ENCODE data around the gene FUT6.
"Not testable (repeated sequence)": the region's sequence is repeated elsewhere in the genome, so short reads cannot be mapped to it uniquely, and the experiment has no call there.

Gene FUT6

GRCh38 chr19:5857203-5858081 is 17.9 kb upstream of the FUT6 start:
- DNase-seq, result no peak

DNA sequence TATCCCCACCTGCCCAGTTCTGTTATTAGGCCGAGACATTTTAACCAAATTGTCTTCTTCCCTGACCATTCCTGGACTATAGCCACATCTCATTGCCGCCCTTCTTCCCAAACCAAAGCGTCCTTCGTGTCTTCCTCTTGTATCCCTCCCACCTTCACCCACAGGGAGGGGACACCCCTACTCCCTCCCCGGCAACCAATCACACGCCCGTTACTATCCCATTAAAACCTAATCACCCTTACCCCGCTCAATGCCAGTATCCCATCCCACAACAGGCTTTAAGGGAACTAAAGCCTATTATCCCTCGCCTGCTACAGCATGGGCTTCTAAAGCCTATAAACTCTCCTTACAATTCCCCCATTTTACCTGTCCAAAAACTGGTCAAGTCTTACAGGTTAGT is 15.6 kb upstream of the FUT6 start:
- DNase-seq, result not testable (repeated sequence)

DNA sequence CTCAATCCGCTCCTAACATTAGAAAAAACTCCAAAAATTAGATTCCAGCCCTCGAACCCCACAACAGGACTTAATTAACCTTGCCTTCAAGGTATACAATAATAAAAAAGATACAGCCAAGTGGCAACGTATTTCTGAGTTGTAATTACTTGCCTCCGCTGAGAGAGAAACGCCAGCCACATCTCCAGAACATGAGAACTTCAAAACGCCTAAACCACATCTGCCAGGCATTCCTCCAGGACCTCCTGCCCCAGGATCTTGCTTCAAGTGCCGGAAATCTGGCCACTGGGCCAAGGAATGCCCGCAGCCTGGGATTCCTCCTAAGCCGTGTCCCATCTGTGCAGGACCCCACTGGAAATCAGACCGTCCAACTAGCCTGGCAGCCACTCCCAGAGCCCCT is 14.6 kb upstream of the FUT6 start:
- not testable (repeated sequence) for DNase-seq

- no peak for DNase-seq
Observed at GRCh38 chr19:5851302-5851701, 11.8 kb upstream of the FUT6 start, which contains the start of gene FUT3. FUT3 (minus strand) TSS chr19:5851449.

- DNase-seq, result no peak
Observed at GRCh38 chr19:5850743-5851293, 11.3 kb upstream of the FUT6 start.

GRCh38 chr19:5850189-5850588 is 10.7 kb upstream of the FUT6 start:
- no peak for DNase-seq

DNA sequence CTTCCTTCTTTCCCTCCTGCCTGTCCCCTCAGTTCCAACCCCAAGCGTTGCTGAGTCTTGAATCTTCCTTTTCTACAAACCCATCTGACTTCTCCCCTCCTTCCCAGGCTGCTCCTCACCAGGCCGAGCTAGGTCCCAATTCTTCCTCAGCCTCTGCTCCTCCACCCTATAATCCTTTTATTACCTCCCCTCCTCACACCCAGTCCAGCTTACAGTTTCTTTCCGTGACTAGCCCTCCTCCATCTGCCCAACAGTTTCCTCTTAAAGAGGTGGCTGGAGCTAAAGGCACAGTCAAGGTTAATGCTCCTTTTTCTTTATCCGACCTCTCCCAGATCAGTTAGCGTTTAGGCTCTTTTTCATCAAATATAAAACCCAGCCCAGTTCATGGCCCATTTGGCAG is 9.1 kb upstream of the FUT6 start:
- DNase-seq, result not testable (repeated sequence)

DNA sequence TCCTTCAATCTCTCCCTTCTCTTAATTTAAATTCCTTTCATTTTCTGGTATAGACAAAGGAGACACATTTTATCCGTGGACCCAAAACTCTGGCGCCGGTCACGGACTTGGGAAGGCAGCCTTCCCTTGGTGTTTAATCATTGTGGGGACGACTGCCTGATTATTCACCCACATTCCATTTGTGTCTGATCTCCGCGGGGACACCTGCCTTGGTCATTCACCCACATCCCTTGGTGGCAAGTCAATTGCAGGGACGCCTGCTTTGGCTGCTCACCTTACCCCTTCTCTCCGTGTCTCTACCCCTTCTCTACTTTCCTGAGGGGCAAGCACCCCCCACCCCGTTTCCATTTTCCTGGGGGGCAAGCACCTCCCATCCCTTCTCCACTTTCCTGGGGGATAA is 8.3 kb upstream of the FUT6 start:
- DNase-seq, result not testable (repeated sequence)

- DNase-seq, result no peak
Observed at GRCh38 chr19:5844456-5845433, 5.2 kb upstream of the FUT6 start.

DNA sequence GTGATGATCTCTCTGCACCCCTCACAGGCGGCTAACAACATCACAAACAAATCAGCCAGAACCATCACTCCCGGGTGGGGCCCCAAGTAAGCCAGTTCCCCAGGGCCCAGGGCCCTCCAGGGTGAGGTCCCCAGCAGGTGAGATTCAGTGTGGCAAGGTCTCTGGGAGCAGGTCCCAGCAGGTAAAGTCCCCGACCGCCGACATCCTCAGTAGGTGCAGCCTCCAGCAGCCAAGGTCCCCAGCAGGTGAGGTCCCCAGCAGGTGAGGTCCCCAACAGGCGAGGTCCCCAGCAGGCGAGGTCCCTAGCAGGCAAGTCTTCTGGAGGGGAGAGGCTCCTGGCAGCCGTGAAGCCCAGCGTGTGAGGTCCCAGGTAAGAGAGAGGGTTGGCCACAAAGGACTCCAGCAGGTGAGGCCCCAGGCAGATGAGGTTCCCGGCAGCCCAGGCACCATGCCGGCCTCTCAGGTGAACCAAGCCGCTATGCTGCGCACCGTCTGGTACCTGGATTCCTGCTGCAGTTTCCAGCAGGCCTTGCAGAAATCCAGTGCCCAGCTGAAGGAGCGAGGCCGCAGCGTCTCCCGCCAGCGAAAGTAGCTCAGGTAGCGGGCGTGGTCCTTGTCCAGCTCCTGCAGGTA is 3.9 kb upstream of the FUT6 start:
- DNase-seq, result no peak

DNA sequence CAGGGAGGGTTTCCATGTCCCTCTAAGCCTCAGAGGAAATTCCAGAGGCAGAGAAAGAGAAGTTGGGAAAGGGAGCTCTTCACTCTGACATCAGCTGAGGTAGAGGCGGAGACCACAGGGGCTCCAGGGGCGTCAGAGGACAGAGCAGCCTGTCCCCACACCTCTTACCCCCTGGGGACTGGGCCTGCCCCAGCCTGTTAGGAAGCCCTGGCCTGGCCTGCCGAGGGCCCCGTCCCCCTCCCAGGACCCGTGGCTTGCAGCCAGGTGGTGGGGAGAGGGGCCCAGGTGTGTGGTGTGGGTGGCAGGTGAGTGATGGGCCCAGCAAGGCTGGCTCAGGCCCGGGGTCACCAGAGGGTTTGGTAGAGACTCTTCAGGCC is 2.2 kb upstream of the FUT6 start:
- DNase-seq, result not testable (repeated sequence)

DNA sequence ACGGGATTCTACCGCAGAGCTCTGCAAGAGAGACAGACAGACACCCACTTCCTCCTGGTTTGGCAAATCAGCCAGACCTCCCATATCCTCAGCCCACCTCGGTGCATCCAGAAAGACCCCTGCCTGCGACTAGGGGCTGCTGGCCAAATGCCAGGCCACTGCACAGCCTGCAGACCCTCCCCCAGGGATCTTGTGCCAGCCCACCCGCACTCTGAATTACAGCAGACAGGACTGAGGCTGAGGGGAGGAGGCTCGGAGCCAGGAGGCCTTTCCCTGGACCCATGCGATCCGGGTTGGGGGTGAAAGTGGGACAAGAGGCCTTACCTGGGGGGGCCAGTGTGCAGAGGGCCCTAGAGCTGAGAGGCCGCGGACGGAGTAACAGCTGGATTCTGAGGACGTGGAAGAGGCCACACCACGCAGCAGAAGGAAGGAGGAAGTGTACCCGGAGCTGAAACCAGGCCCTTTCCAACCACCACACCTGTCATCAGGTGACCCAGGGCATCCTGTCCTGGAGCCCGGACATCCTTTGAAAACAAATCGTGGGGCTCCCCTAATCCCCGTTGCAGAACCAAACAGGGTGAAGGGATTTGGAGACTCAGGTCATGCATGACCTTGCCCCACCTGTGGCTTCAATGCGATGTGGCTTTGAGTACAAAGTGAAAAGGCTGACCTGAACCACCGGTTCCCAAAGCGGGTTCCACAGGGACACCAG is 993 bp downstream of the FUT6 start:
- no peak for DNase-seq

- no peak for DNase-seq
Observed at GRCh38 chr19:5837761-5838352, 1.6 kb downstream of the FUT6 start.

- no peak for DNase-seq
Observed at GRCh38 chr19:5832527-5833216, 6.8 kb downstream of the FUT6 start.

- DNase-seq, result no peak
Observed at GRCh38 chr19:5832061-5832460, 7.4 kb downstream of the FUT6 start.

GRCh38 chr19:5831159-5831558 is 8.3 kb downstream of the FUT6 start:
- no peak for DNase-seq

DNA sequence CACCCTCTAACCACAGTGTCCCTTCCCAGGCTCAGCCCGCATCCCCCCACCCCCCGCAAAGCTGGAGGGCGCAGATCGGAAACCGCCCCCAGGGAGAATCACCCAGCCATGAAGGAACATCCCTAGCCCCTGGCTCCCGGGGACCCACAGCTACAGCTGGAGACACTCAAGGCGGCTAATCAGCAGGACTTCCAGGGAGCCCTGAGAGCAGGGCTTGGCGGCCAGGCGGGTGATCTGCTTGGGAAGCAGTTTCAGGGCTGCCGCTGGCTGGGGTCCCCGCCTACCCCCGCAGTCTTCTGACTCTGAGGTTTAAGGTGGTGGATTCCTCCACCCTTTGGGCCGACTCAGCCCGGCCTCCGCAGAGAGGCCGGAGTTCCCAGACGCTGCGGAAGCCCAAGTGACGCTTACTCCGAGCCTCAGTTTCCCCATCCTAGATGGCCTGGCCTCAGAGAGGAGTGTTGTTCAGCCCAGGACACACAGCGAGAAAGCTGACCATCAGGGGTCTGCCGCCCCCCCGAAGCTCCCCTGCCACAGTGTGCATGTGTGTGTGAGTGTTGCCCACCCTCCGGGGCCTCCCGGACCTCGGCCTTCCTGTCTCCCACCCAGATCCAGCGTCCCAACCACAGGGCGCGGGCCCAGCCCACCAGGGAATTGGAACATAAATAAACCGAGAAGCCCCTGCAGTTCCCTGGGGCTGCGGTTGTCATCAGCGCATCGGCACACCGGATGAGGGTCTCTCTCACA is 9.8 kb downstream of the FUT6 start:
- DNase-seq, result no peak

DNA sequence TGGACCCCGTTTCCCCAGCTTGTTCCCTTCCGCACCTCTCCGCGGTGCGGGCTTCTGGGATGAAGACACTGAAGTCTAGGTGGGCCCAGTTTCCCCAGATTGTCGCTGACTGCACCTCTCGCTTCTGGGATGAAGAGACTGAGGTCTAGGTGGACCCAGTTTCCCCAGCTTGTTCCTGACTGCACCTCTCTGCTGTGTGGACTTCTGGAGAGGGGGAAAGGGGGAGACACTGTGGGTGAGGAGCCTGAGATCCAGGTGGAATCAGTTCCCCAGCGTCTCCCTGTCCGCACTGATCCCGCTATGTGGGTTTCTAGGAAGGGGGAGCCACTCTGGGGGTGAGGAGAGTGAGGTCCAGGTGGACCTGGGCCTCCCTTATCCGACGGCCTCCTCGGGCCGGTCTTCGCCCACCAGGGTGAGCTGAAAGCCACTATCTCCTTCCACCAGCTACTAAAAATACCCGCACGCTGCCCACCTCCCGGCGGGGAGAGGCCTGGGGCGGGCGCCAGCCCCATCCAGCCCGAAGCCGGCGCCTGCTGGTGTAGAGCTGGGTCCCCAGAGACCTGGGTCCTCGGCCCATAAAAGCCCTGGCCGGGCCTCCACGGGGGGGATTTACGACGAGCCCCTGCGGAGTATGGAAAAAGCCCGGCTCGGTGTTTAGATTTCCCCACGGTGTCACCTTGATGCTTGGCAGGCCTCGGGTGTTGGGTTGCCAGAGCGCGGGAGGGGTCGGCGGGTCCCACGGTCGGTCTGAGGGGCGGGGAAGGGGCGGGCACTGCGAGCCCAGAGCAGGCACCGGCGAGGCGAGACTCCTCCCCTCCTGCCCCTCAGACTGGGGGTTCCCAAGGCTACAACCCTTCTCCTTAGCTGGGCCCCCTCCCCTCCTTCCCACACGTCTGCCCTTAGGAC is 10.6 kb downstream of the FUT6 start:
- DNase-seq, result no peak

Measured in GDM1 (cell line).